Erythroblast (primary cell): ENCODE measurements around the gene HIRA.

Experiments used
- GATA1 ChIP-seq: IDR thresholded peaks from 2 replicates; pipeline ENCODE4 v1.6.1; 2011; ENCODE audit warnings: low read depth, mild to moderate bottlenecking, control low read depth, low read length, moderate library complexity
- POLR2A ChIP-seq: IDR thresholded peaks from 2 replicates; pipeline ENCODE4 v1.6.1; 2011; ENCODE audit warnings: mild to moderate bottlenecking, low read length

GRCh38 chr22:19450363-19451175 lies 19.0 kb upstream of the HIRA start:
- TF ChIP-seq POLR2A: no peak
- TF ChIP-seq GATA1: no peak
